CD14-positive monocyte (primary cell): Measurements from ENCODE around the gene BLOC1S1. TPM values are rescaled to one million over a fixed set of nuclear protein-coding genes. Genes with fewer than 3 reads are reported as not detected.

Source experiments
- DNase-seq, 3 donors: peaks; one replicate each; pipeline ENCODE4 v3.0.0-alpha.2; 2011 to 2022
- H2AFZ ChIP-seq: 2 replicates; pipeline ENCODE4 v1.6.0; 2012; ENCODE audit warnings: mild to moderate bottlenecking, low read depth, low read length, inconsistent platforms; ENCODE audit not compliant: insufficient read depth, poor library complexity, severe bottlenecking
- H3K27ac ChIP-seq, 2 donors: 1 replicate in 1 of 2; 2 replicates in 1 of 2; pipeline ENCODE4 v1.5.1; 2012 to 2013; ENCODE audit warnings: low read length in 2 of 2, control low read depth in 1 of 2, inconsistent platforms in 1 of 2, low read depth in 1 of 2, mild to moderate bottlenecking in 1 of 2
- H3K27me3 ChIP-seq, 2 donors: one replicate each; pipeline versions ENCODE4 v1.6.0 to v1.6.1; 2011 to 2013; ENCODE audit warnings: low read length in 2 of 2; ENCODE audit not compliant: control insufficient read depth in 2 of 2, insufficient read depth in 2 of 2
- H3K36me3 ChIP-seq, 2 donors: replicated peaks in 1 of 2; 1 replicate in 1 of 2; 2 replicates in 1 of 2; pipeline versions ENCODE4 v1.5.1 to v1.6.1; 2012 to 2013; ENCODE audit warnings: low read length in 2 of 2, control low read depth in 1 of 2, inconsistent platforms in 1 of 2, mild to moderate bottlenecking in 1 of 2; ENCODE audit not compliant: insufficient read depth in 2 of 2, control insufficient read depth in 1 of 2
- H3K4me1 ChIP-seq, 2 donors: 1 replicate in 1 of 2; 2 replicates in 1 of 2; pipeline versions ENCODE4 v1.5.1 to v1.6.1; 2012 to 2013; ENCODE audit warnings: low read length in 2 of 2, control low read depth in 1 of 2, inconsistent platforms in 1 of 2, mild to moderate bottlenecking in 1 of 2, moderate library complexity in 1 of 2; ENCODE audit not compliant: insufficient read depth in 2 of 2, control insufficient read depth in 1 of 2
- H3K4me2 ChIP-seq: replicated peaks from 2 replicates; pipeline ENCODE3; 2012; ENCODE audit warnings: low read length, moderate library complexity, mild to moderate bottlenecking; ENCODE audit not compliant: poor library complexity, severe bottlenecking; ENCODE audit errors: extremely low read depth
- H3K4me3 ChIP-seq, 3 experiments: fragments of 200-600 bp in 1 of 3; sonication (generic) in 1 of 3; replicated peaks in 1 of 3; 1 replicate in 2 of 3; 2 replicates in 1 of 3; pipeline ENCODE4 v1.5.1; 2011 to 2013; ENCODE audit warnings: low read length in 3 of 3, mild to moderate bottlenecking in 3 of 3, control low read depth in 2 of 3, low read depth in 2 of 3, inconsistent platforms in 1 of 3, moderate library complexity in 1 of 3
- H3K79me2 ChIP-seq: 2 replicates; pipeline ENCODE4 v1.6.0; 2012; ENCODE audit warnings: mild to moderate bottlenecking, control low read depth, inconsistent platforms, low read length, moderate library complexity; ENCODE audit not compliant: insufficient read depth
- H3K9ac ChIP-seq: 2 replicates; pipeline ENCODE4 v1.6.0; 2017; ENCODE audit warnings: low read length, mild to moderate bottlenecking; ENCODE audit not compliant: insufficient read depth, poor library complexity, severe bottlenecking
- H3K9me3 ChIP-seq, 2 donors: replicated peaks in 1 of 2; 1 replicate in 1 of 2; 2 replicates in 1 of 2; pipeline versions ENCODE4 v1.5.1 to v1.6.1; 2012 to 2013; ENCODE audit warnings: low read length in 2 of 2, control low read depth in 1 of 2; ENCODE audit not compliant: control insufficient read depth in 1 of 2, insufficient read depth in 1 of 2
- H4K20me1 ChIP-seq: 2 replicates; pipeline ENCODE4 v1.6.0; 2012; ENCODE audit warnings: mild to moderate bottlenecking, low read length, control low read depth, moderate library complexity; ENCODE audit not compliant: insufficient read depth
- H3K27ac Mint-ChIP-seq, 7 donors: one replicate each; pipeline ENCODE4 v1.8.0; 2020; ENCODE audit warnings: mild to moderate bottlenecking in 7 of 7, mixed read lengths in 7 of 7, moderate library complexity in 6 of 7, inconsistent platforms in 2 of 7
- H3K27me3 Mint-ChIP-seq, 3 donors: one replicate each; pipeline ENCODE4 v1.8.0; 2021 to 2022; ENCODE audit warnings: low read depth in 3 of 3, mild to moderate bottlenecking in 3 of 3, mixed read lengths in 3 of 3, moderate library complexity in 3 of 3, inconsistent platforms in 1 of 3
- H3K36me3 Mint-ChIP-seq, 2 donors: one replicate each; pipeline ENCODE4 v1.8.0; 2020; ENCODE audit warnings: mixed read lengths in 2 of 2, inconsistent platforms in 1 of 2, mild to moderate bottlenecking in 1 of 2
- H3K4me1 Mint-ChIP-seq: one replicate; pipeline ENCODE4 v1.8.0; 2020; ENCODE audit warnings: mild to moderate bottlenecking, mixed read lengths
- H3K4me3 Mint-ChIP-seq, 2 donors: one replicate each; pipeline ENCODE4 v1.8.0; 2020; ENCODE audit warnings: mild to moderate bottlenecking in 2 of 2, mixed read lengths in 2 of 2, moderate library complexity in 1 of 2
- H3K9me3 Mint-ChIP-seq, 7 donors: one replicate each; pipeline ENCODE4 v1.8.0; 2020 to 2022; ENCODE audit warnings: mixed read lengths in 7 of 7, mild to moderate bottlenecking in 6 of 7, moderate library complexity in 6 of 7, inconsistent platforms in 2 of 7
- WGBS: methylation state at CpG from one replicate; pipeline ENCODE4 v1.1.5; 2013; ENCODE audit warnings: missing lambda C conversion rate; ENCODE audit not compliant: insufficient coverage; 5-methylcytosine and 5-hydroxymethylcytosine counted together
- intact Hi-C, 2 donors: fragments of 100-400 bp; cut with micrococcal nuclease; formaldehyde crosslinking; loops; one replicate each; pipeline versions ENCODE4 v1.15.0 to v1.15.1; 2023
- polyA plus RNA-seq, 3 donors: library from polyadenylated mRNA; depleted of rRNA in 1 of 3; unstranded in 2 of 3; stranded (reverse) in 1 of 3; fragments of 300-500 nt in 2 of 3; fragments of >200 nt in 1 of 3; fragmentation: Illumina TruSeq in 2 of 3; gene quantifications; 1 replicate in 2 of 3; 2 replicates in 1 of 3; pipeline ENCODE4 v1.2.3, GENCODE V29; 2012 to 2021
- TF ChIP-seq, protein P1 (sequence below): fragments of 200-600 bp; IDR thresholded peaks from one replicate; pipeline ENCODE4 v1.8.0; 2022; ENCODE audit warnings: antibody characterized with exemption, mild to moderate bottlenecking

The BLOC1S1 gene
- polyA plus RNA-seq, 3 donors, result 222 to 358 (median 223) TPM

DNA sequence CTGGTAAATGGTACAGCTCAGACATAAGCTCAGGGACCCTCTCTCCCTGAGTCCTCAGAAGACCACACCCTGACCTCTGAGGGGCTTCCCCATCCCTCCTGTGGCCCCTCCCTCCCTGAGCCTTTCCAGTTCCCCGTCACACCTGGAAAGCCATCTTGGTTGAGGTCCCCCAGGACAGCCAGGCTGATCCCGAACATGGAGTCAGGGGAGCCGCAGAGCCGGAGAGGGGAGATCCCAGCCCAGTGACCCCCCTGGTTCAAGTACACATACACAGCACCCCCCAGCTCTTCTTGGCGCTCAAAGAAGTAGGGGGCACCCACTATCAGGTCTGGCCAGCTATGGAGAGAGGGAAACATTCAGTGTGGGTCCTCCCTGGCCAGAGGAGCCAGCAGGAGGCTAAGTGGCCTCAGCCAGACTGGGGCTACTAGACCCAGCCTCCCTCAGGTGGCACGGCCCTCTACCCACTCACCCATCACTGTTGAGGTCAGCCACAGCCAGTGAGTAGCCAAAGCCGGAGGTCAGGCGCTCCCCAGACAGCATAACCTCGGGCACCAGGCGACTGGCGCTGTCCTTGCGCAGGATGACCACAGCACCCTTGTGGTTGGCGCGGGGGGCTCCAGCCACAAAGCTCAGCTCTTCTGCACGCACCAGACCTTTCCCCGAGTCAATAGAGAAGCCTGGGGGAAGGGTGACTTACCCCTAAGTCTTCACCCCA lies 17.4 kb upstream of the BLOC1S1 start:
- Mint-ChIP-seq H3K36me3 (peaks cover 3% of the 10 kb centered on the region in 2 donors), H3K4me3 (no peak overlapping the region), H3K27me3 (peaks cover 5 to 11% (median 7%) of the 10 kb centered on the region in 3 donors), H3K4me1 (peaks cover 10% of the 10 kb centered on the region), H3K27ac (no peak overlapping the region), H3K9me3 (peaks cover 0 to 3% (median 0%) of the 10 kb centered on the region in 7 donors)
- H3K27me3 ChIP-seq, result no peaks in the 10 kb centered on the region
- intact Hi-C loops, result no loop called here
- H3K4me1 ChIP-seq, result peaks cover 0 to 3% of the 10 kb centered on the region in 2 donors
- H3K9ac ChIP-seq, result no peak overlapping the region
- no peak overlapping the region for H3K4me3 ChIP-seq
- H2AFZ ChIP-seq, result no peak overlapping the region
- H3K79me2 ChIP-seq, result no peaks in the 10 kb centered on the region
- TF ChIP-seq, protein P1, sequence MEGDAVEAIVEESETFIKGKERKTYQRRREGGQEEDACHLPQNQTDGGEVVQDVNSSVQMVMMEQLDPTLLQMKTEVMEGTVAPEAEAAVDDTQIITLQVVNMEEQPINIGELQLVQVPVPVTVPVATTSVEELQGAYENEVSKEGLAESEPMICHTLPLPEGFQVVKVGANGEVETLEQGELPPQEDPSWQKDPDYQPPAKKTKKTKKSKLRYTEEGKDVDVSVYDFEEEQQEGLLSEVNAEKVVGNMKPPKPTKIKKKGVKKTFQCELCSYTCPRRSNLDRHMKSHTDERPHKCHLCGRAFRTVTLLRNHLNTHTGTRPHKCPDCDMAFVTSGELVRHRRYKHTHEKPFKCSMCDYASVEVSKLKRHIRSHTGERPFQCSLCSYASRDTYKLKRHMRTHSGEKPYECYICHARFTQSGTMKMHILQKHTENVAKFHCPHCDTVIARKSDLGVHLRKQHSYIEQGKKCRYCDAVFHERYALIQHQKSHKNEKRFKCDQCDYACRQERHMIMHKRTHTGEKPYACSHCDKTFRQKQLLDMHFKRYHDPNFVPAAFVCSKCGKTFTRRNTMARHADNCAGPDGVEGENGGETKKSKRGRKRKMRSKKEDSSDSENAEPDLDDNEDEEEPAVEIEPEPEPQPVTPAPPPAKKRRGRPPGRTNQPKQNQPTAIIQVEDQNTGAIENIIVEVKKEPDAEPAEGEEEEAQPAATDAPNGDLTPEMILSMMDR, result no peak
- no peak overlapping the region for H3K27ac ChIP-seq
- DNase-seq, result no peak
- no peaks in the 10 kb centered on the region for H4K20me1 ChIP-seq
- H3K36me3 ChIP-seq, result no peaks in the 10 kb centered on the region
- H3K4me2 ChIP-seq, result no peak overlapping the region
- 86% methylated on average over 6 of the region's 16 CpGs for WGBS
- no peaks in the 10 kb centered on the region for H3K9me3 ChIP-seq

DNA sequence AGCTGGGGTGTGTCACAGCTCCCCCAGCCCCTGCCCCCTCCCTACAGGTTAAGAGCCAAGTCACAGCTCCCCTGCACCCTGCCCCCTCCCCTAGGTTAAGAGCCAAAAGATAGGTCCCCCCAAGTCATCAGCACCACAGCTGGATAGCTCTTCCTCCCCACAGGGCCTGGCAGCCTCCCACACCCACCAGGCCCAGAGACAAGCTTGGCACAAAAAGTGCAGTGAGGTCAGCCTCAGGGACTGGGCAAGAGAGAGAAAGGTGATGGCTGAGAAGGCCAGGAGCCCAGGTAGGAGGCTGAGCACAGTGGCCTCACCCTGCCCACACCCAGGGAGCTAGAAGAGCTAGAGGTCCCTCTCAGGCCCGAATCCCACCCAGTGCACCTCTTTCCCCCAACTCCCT lies 16.9 kb upstream of the BLOC1S1 start:
- Histone ChIP-seq H4K20me1 (no peaks in the 10 kb centered on the region), H3K4me1 (peaks cover 0 to 3% of the 10 kb centered on the region in 2 donors), H3K36me3 (no peaks in the 10 kb centered on the region), H3K27me3 (no peaks in the 10 kb centered on the region), H2AFZ (no peak overlapping the region), H3K4me2 (no peak overlapping the region), H3K9me3 (no peaks in the 10 kb centered on the region), H3K4me3 (no peak overlapping the region), H3K9ac (no peak overlapping the region), H3K27ac (no peak overlapping the region), H3K79me2 (no peaks in the 10 kb centered on the region)
- Mint-ChIP-seq H3K27ac (no peak overlapping the region), H3K4me1 (peaks cover 10% of the 10 kb centered on the region), H3K4me3 (no peak overlapping the region), H3K27me3 (peaks cover 5 to 11% (median 10%) of the 10 kb centered on the region in 3 donors), H3K9me3 (peaks cover 0 to 3% (median 0%) of the 10 kb centered on the region in 7 donors), H3K36me3 (peaks cover 3% of the 10 kb centered on the region in 2 donors)
- TF ChIP-seq, protein P1, result no peak
- intact Hi-C loops, result no loop called here
- WGBS, result no CpG with 5 or more reads among the region's 1 CpG
- DNase-seq, result no peak
